SK-N-MC (cell line): ENCODE data around the gene LITAF.

Source experiments
- DNase-seq: peaks from one replicate; pipeline ENCODE4 v3.0.0-alpha.2; 2011; ENCODE audit warnings: low read depth, low spot score
- H3K27ac ChIP-seq: fragments of 200-600 bp; sonication (generic); 2 replicates; pipeline ENCODE4 v1.5.1; 2016; ENCODE audit warnings: mixed run types
- H3K36me3 ChIP-seq: fragments of 200-600 bp; sonication (generic); 2 replicates; pipeline ENCODE4 v1.6.1; 2017; ENCODE audit warnings: antibody characterized with exemption, low read length, mixed read lengths; ENCODE audit not compliant: insufficient read depth
- H3K4me3 ChIP-seq: fragments of 200-600 bp; sonication (generic); 2 replicates; pipeline ENCODE4 v1.5.1; 2016
- H3K9ac ChIP-seq: fragments of 200-600 bp; sonication (generic); 2 replicates; pipeline ENCODE4 v1.8.0; 2017; ENCODE audit warnings: mixed run types, mixed read lengths; ENCODE audit not compliant: insufficient read length
- H3K9me3 ChIP-seq: fragments of 200-600 bp; sonication (generic); 2 replicates; pipeline ENCODE4 v1.6.1; 2017; ENCODE audit warnings: low read depth, mild to moderate bottlenecking, antibody characterized with exemption, low read length, moderate library complexity, mixed read lengths
- EZH2 ChIP-seq: fragments of 200-600 bp; sonication (generic); IDR thresholded peaks from one replicate; pipeline ENCODE4 v1.6.1; 2017; ENCODE audit warnings: antibody characterized with exemption
- FOXP2 ChIP-seq: optimal IDR thresholded peaks from 2 replicates; pipeline ENCODE3; 2011; ENCODE audit warnings: mild to moderate bottlenecking, moderate library complexity; ENCODE audit not compliant: insufficient read depth; ENCODE audit errors: extremely low read length, control extremely low read depth
- POLR2AphosphoS5 ChIP-seq: IDR thresholded peaks from 2 replicates; pipeline ENCODE4 v1.6.1; 2012; ENCODE audit warnings: mild to moderate bottlenecking, low read depth, low read length, borderline replicate concordance

Gene LITAF

DNA sequence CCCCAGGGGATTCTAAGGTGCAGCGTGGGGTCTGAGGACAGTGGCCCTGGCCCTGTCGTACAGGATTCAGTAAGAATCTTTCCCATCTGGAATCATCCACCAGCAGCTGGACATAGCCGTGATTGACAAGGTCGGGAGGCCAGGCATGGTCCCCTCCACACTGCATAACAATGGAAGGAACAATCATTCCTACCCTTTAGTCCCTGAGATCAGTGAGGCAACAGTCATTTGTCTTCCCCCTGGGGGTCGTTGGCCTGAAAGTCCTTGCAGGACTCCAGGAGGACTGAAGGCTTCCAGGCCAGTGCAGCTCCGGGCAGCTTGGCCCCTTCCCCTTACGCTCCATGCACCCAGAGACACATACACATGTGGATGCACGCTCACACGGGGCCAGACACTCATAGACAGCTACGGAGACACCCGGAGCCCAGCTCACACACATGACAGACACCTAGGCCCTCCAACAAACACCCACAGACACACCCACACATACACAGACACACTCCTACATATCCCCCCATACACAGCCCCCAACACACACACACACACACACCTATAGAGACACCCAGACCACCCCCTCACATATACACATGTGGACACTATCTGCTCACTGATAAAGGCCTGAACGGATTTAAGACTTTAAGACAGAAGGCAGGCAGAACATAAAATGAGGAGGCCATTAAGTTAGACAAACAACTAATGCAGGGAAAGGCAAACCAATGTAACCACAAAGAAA lies 42.9 kb downstream of the LITAF start:
- no peak overlapping the region for H3K27ac ChIP-seq

DNA sequence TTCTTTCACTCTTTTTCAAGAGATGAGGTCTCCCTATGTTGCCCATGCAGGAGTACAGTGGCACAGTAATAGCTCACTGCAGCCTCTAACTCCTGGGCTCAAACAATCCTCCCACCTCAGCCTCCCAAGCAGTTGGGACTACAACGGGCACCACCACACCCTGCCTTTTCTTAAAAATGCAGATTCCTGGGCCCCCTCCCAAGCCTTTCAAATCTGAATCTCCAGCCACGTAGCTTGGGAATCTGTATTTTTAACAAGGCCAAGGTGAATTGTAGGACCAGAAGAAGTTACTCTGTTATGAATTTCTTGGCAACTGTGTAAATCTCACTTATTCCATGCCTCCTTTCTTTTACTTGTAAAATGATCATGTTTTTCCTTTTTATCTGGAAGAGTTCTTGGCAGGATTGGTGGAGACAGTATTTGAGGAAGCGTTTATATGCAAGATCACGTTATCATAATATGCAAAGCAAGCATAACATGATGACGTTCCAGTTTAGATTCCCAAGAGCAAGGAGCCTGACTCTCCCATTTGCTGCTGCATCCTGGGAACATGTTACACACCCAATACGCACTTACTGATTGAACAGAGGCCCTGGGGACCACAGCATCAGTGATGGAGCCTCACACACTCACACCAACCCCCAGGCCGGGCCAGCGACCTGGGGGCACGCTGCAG lies 44.5 kb downstream of the LITAF start:
- TF ChIP-seq POLR2AphosphoS5: no peak
- no peak for TF ChIP-seq EZH2
- TF ChIP-seq FOXP2: no peak
- DNase-seq: no peak
- no peaks in the 10 kb centered on the region for H3K9me3 ChIP-seq
- no peak overlapping the region for H3K4me3 ChIP-seq
- no peak overlapping the region for H3K9ac ChIP-seq
- no peaks in the 10 kb centered on the region for H3K36me3 ChIP-seq
- no peak overlapping the region for H3K27ac ChIP-seq

More for the DNA sequence above, 42.9 kb downstream of the LITAF start:
- Histone ChIP-seq H3K36me3 (no peaks in the 10 kb centered on the region), H3K4me3 (no peak overlapping the region), H3K9me3 (no peaks in the 10 kb centered on the region), H3K9ac (no peak overlapping the region)
- TF ChIP-seq EZH2 (no peak), FOXP2 (no peak), POLR2AphosphoS5 (no peak)
- DNase-seq: no peak

DNA sequence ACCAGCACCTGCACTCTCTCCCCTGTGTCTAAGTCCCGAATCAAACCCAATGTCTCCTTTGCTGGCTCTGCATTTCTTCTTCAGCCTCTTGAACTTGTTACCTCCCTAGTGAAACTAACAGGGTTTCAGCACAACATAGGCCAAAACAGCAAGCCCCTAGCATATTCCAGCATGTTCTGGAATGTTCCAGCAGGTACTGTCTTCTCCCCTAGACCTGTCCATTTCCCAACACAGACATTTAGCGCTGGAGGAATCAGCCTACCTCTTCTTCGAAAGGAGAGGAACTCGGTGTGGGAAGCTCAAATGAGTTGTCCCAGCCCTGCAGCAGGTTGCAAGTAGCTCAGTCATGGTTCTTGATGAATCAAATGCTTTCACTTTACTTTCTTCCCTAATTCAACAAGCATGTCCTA lies 47.1 kb downstream of the LITAF start:
- no peaks in the 10 kb centered on the region for H3K9me3 ChIP-seq
- TF ChIP-seq FOXP2 (no peak), EZH2 (no peak), POLR2AphosphoS5 (no peak)
- H3K36me3 ChIP-seq: no peaks in the 10 kb centered on the region
- H3K9ac ChIP-seq: no peak overlapping the region
- H3K4me3 ChIP-seq: no peak overlapping the region
- no peak overlapping the region for H3K27ac ChIP-seq
- DNase-seq: no peak

DNA sequence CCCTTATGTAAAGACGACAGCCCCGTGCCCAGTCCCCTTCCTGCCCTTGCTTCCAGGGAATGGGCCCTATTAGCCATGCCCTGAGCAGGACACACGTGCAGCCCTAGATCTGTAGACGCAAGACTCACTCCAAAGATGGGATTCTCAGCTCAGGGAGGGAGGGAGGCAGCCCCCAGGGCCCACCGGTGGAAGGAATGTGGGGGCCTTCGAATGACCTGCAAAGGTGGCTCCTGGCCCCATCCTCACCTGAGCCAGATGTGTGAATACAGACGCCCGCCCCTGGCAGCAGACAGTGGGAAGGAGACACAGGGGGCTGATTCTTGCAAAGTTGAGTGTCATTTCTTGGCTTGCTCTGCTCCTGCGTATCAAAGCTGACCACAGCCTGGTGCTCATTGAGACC lies 47.8 kb downstream of the LITAF start:
- Histone ChIP-seq H3K9ac (no peak overlapping the region), H3K36me3 (no peaks in the 10 kb centered on the region), H3K9me3 (no peaks in the 10 kb centered on the region), H3K27ac (no peak overlapping the region), H3K4me3 (no peak overlapping the region)
- DNase-seq: no peak
- TF ChIP-seq FOXP2 (no peak), POLR2AphosphoS5 (no peak), EZH2 (no peak)

DNA sequence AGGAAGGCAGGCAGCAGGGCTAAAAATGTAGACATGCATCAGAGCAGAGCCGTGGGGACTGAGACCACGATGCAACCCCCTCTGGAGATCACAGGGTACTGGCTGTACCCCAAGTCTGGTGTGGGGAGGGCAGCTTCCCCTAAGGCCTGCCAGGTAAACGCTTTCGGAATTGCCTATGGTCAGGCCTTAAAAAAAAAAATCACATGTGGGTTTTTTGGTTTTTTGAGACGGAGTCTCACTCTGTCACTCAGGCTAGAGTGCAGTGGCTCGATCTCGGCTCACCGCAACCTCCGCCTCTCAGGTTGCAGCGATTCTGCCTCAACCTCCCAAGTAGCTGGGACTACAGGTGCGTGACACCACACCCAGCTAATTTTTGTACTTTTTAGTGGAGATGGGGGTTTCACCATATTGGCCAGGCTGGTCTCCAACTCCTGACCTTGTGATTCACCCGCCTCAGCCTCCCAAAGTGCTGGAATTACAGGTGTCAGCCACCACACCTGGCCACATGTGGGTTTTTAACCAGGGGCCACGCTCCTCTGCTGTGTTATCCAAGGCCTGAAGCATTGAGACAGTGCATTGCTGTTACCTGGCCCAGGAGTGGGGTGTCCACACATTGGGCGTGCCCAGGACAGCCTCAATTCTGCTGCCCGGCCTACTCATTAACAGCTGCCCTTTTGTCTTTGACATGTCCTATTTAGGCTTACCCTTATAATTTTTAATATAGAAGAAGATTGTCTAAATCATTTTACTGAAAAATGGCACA lies 50.4 kb downstream of the LITAF start:
- H3K27ac ChIP-seq: no peak overlapping the region
- no peak overlapping the region for H3K4me3 ChIP-seq
- no peak overlapping the region for H3K9ac ChIP-seq
- TF ChIP-seq FOXP2 (no peak), POLR2AphosphoS5 (no peak), EZH2 (no peak)
- DNase-seq: no peak
- no peaks in the 10 kb centered on the region for H3K9me3 ChIP-seq
- H3K36me3 ChIP-seq: no peaks in the 10 kb centered on the region

DNA sequence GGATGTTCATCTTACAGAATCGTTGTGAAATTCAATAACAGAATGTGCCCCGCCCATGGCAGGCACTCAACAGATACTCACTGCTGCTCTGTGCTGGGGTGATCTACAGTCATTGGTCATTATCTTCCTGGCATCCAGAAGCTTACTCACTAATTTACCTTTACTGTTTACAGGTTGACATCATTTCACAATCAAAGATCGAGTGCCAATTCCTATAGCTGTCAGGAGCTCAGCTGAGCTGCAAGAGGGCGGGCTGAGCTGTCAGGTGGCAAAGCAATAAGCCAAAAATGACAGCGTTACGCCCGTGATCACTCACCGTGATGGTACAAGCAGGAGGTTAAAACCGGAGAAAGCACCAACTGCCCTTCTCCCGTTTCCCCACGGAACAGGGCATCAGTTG lies 51.2 kb downstream of the LITAF start:
- H3K36me3 ChIP-seq: no peaks in the 10 kb centered on the region
- H3K27ac ChIP-seq: no peak overlapping the region
- H3K9me3 ChIP-seq: no peaks in the 10 kb centered on the region
- no peak for DNase-seq
- H3K4me3 ChIP-seq: no peak overlapping the region
- no peak overlapping the region for H3K9ac ChIP-seq
- no peak for TF ChIP-seq POLR2AphosphoS5
- no peak for TF ChIP-seq FOXP2
- no peak for TF ChIP-seq EZH2

DNA sequence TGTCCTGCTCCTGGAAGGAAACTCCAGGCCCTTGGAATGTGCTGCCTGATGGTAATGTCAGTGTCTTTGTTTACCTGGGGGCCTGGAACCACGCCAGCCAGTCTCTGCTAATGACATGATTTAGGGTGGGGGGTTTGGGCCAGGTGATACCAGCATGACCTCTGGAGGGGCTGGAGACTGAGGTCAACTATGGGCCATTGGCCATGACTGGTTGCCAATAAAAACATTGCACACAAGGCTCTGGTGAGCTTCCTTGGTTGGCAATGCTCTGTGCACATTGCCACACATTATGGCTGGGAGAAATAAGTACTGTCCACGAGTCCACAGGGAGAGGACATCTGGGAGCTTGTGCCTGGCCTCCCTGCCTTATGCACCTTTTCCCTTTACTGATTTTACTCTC lies 52.5 kb downstream of the LITAF start:
- Histone ChIP-seq H3K27ac (no peak overlapping the region), H3K36me3 (no peaks in the 10 kb centered on the region), H3K9me3 (no peaks in the 10 kb centered on the region), H3K4me3 (no peak overlapping the region), H3K9ac (no peak overlapping the region)
- DNase-seq: no peak
- TF ChIP-seq POLR2AphosphoS5: no peak
- TF ChIP-seq FOXP2: no peak
- TF ChIP-seq EZH2: no peak

DNA sequence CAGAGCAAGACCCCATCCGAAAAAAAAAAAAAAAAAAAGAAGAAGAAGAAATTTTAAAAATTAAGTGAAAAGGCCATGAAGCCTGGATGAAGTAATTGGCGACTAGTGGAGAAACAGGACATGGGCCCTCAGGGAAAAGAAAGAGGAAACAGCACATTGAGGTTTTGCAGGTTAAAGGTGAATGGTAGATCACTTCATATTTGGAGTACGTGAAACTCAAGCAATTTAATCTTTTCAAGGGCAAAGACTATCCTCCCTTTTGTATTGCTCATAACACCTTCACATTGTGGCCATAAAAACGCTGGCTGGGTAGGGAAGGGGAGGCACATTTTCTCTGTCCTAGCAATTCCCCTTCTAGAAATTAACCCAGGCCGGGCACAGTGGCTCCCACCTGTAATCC lies 53.1 kb downstream of the LITAF start:
- Histone ChIP-seq H3K27ac (no peak overlapping the region), H3K36me3 (no peaks in the 10 kb centered on the region), H3K9ac (no peak overlapping the region), H3K9me3 (no peaks in the 10 kb centered on the region), H3K4me3 (no peak overlapping the region)
- no peak for TF ChIP-seq POLR2AphosphoS5
- no peak for TF ChIP-seq FOXP2
- no peak for TF ChIP-seq EZH2
- DNase-seq: no peak
